ENCODE results near the gene VSTM4. TPM values are rescaled to one million over a fixed set of nuclear protein-coding genes. Genes with fewer than 3 reads are reported as not detected.

VSTM4 gene
- total RNA-seq, 1 experiment from 2014 or later = 0.07 TPM

DNA sequence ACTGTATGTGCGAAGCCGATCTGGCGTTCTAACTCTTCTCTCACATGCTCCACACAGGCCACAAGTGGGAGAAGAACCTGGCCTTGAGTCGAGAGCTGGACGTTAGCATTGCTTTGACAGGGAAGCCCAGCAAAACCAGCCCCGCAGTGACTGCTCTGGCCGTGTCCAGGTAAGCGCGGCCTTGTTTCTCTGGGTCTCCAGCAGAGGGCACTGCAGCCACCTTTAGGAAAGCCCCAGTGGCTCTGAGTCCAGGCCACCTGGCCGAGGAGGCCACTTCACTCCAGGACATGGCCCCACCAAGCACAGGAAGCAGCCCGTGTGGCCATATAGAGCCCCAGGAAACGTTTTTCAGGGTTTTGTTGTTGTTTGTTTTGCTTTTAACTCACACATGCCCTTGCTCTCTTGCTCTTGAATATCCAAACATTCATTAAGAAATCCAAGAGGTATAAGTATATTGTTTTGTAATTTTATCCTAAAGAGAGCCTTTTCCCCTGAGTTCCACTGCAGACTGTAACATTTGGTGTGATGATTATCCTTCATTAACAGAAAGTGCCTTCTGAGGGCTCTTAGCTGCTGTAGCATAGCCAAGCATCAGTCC, 133.9 kb downstream of the VSTM4 start:
- Histone ChIP-seq H3K4me2 (ENCODE audit: low read length) (no peak overlapping the region), H3K79me2 (ENCODE audit: insufficient read depth, low read length) (no peaks in the 10 kb centered on the region), H3K4me3 (replicated peaks in 1 of 2; ENCODE audit: low read depth in 1 of 2, low read length in 2 of 2) (no peak overlapping the region), H2AFZ (ENCODE audit: low read depth, low read length, poor library complexity, severe bottlenecking) (peak overlapping the region; percentile 31), H3K9ac (ENCODE audit: low read length) (no peak overlapping the region), H3K9me3 (ENCODE audit: control insufficient read depth in 1 of 2, insufficient read depth in 1 of 2, low read depth in 1 of 2, low read length in 2 of 2) (no peaks in the 10 kb centered on the region), H3K36me3 (ENCODE audit: control insufficient read depth in 1 of 2, insufficient read depth in 2 of 2, low read length in 2 of 2) (no peaks in the 10 kb centered on the region), H3K27ac (ENCODE audit: low read depth, low read length) (no peak overlapping the region), H4K20me1 (ENCODE audit: insufficient read depth) (no peaks in the 10 kb centered on the region), H3K4me1 (ENCODE audit: control insufficient read depth in 1 of 2, insufficient read depth in 2 of 2, low read length in 2 of 2) (no peaks in the 10 kb centered on the region), H3K27me3 (ENCODE audit: insufficient read depth, low read length) (no peaks in the 10 kb centered on the region), H3K9me2 (ENCODE audit: insufficient read depth) (no peaks in the 10 kb centered on the region)
- ChIA-PET CTCF (interaction anchor here (0.6 to 3.3 kb wide), 5 partner anchors 180 to 531 kb away, joined by 3 to 9 read pairs (median 6); no protein-coding TSS in a partner anchor), POLR2A (no interaction called here), RAD21 (ENCODE audit: low non-redundant PET in 1 of 2, low total read pairs in 2 of 2, uncharacterized antibody in 2 of 2, unreplicated experiment in 2 of 2) (no interaction called here)
- intact Hi-C loops (cut with micrococcal nuclease) = loop anchor here (1.0 to 5.0 kb wide), 3 partner anchors 183 to 531 kb away; no protein-coding TSS in a partner anchor
- DNase-seq (ENCODE audit: low read depth, low spot score) (peak; percentile 42), ATAC-seq (peak; percentile 99)
- no TSS peak for BruUV-seq (replicated peaks)
- TF ChIP-seq, protein P1, sequence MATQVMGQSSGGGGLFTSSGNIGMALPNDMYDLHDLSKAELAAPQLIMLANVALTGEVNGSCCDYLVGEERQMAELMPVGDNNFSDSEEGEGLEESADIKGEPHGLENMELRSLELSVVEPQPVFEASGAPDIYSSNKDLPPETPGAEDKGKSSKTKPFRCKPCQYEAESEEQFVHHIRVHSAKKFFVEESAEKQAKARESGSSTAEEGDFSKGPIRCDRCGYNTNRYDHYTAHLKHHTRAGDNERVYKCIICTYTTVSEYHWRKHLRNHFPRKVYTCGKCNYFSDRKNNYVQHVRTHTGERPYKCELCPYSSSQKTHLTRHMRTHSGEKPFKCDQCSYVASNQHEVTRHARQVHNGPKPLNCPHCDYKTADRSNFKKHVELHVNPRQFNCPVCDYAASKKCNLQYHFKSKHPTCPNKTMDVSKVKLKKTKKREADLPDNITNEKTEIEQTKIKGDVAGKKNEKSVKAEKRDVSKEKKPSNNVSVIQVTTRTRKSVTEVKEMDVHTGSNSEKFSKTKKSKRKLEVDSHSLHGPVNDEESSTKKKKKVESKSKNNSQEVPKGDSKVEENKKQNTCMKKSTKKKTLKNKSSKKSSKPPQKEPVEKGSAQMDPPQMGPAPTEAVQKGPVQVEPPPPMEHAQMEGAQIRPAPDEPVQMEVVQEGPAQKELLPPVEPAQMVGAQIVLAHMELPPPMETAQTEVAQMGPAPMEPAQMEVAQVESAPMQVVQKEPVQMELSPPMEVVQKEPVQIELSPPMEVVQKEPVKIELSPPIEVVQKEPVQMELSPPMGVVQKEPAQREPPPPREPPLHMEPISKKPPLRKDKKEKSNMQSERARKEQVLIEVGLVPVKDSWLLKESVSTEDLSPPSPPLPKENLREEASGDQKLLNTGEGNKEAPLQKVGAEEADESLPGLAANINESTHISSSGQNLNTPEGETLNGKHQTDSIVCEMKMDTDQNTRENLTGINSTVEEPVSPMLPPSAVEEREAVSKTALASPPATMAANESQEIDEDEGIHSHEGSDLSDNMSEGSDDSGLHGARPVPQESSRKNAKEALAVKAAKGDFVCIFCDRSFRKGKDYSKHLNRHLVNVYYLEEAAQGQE (IDR thresholded peaks at IDR 0.05; ENCODE audit: low read depth) = no peak
- TF ChIP-seq, protein P2, sequence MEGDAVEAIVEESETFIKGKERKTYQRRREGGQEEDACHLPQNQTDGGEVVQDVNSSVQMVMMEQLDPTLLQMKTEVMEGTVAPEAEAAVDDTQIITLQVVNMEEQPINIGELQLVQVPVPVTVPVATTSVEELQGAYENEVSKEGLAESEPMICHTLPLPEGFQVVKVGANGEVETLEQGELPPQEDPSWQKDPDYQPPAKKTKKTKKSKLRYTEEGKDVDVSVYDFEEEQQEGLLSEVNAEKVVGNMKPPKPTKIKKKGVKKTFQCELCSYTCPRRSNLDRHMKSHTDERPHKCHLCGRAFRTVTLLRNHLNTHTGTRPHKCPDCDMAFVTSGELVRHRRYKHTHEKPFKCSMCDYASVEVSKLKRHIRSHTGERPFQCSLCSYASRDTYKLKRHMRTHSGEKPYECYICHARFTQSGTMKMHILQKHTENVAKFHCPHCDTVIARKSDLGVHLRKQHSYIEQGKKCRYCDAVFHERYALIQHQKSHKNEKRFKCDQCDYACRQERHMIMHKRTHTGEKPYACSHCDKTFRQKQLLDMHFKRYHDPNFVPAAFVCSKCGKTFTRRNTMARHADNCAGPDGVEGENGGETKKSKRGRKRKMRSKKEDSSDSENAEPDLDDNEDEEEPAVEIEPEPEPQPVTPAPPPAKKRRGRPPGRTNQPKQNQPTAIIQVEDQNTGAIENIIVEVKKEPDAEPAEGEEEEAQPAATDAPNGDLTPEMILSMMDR (IDR thresholded peaks at IDR 0.05 in 2 of 3, conservative IDR thresholded peaks at IDR 0.05 in 1 of 3; ENCODE audit: borderline replicate concordance in 1 of 3, insufficient read depth in 1 of 3, low read depth in 2 of 3, low read length in 2 of 3) = peak; percentile 53 to 88 (median 86); a peak in 5 of 6 replicates
- no peak for TF ChIP-seq FOSL1 (IDR thresholded peaks at IDR 0.05; ENCODE audit: low read depth)
- no peak for TF ChIP-seq EGR1 (IDR thresholded peaks at IDR 0.05; ENCODE audit: low read depth)
- TF ChIP-seq, protein P3, sequence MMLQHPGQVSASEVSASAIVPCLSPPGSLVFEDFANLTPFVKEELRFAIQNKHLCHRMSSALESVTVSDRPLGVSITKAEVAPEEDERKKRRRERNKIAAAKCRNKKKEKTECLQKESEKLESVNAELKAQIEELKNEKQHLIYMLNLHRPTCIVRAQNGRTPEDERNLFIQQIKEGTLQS (IDR thresholded peaks at IDR 0.05) = no peak
- no peak for TF ChIP-seq CBX3 (IDR thresholded peaks at IDR 0.05; ENCODE audit: low read depth)
- no peak for TF ChIP-seq SRF (IDR thresholded peaks at IDR 0.05; ENCODE audit: low read depth)
- TF ChIP-seq YY1 (IDR thresholded peaks at IDR 0.05; ENCODE audit: extremely low read depth, insufficient replicate concordance, low read depth, low read length) = no peak
- TF ChIP-seq EZH2phosphoT487 (IDR thresholded peaks at IDR 0.05; ENCODE audit: borderline replicate concordance) = no peak
- no peak for TF ChIP-seq ZFX (IDR thresholded peaks at IDR 0.05)
- TF ChIP-seq, protein P4, sequence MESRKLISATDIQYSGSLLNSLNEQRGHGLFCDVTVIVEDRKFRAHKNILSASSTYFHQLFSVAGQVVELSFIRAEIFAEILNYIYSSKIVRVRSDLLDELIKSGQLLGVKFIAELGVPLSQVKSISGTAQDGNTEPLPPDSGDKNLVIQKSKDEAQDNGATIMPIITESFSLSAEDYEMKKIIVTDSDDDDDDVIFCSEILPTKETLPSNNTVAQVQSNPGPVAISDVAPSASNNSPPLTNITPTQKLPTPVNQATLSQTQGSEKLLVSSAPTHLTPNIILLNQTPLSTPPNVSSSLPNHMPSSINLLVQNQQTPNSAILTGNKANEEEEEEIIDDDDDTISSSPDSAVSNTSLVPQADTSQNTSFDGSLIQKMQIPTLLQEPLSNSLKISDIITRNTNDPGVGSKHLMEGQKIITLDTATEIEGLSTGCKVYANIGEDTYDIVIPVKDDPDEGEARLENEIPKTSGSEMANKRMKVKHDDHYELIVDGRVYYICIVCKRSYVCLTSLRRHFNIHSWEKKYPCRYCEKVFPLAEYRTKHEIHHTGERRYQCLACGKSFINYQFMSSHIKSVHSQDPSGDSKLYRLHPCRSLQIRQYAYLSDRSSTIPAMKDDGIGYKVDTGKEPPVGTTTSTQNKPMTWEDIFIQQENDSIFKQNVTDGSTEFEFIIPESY (IDR thresholded peaks at IDR 0.05; ENCODE audit: extremely low read depth, insufficient replicate concordance, low read length) = no peak
- no peak for TF ChIP-seq SP1 (IDR thresholded peaks at IDR 0.05; ENCODE audit: low read depth)
- TF ChIP-seq RAD21 (IDR thresholded peaks at IDR 0.05; ENCODE audit: low read depth) = peak; percentile 72
- TF ChIP-seq POLR2A (IDR thresholded peaks at IDR 0.05; ENCODE audit: borderline replicate concordance, extremely low read depth, insufficient read depth, insufficient read length) = no peak
- TF ChIP-seq POLR2AphosphoS5 (IDR thresholded peaks at IDR 0.05; ENCODE audit: low read depth, low read length) = no peak
- no peak for TF ChIP-seq JUND (IDR thresholded peaks at IDR 0.05)
